Osteocyte (in vitro differentiated cells): ENCODE results near the gene PLOD2. TPM values are rescaled to one million over a fixed set of nuclear protein-coding genes. Genes with fewer than 3 reads are reported as not detected.

Experiments
- DNase-seq: peaks from one replicate; pipeline ENCODE4 v3.0.0; 2021; ENCODE audit warnings: mixed read lengths; ENCODE audit not compliant: unreplicated experiment; ENCODE audit errors: extremely low spot score
- H3K27ac Mint-ChIP-seq: one replicate; pipeline ENCODE4 v1.8.0; 2021; ENCODE audit warnings: mild to moderate bottlenecking, mixed read lengths; ENCODE audit not compliant: unreplicated experiment
- H3K27me3 Mint-ChIP-seq: one replicate; pipeline ENCODE4 v1.8.0; 2021; ENCODE audit warnings: mixed read lengths; ENCODE audit not compliant: unreplicated experiment
- H3K36me3 Mint-ChIP-seq: one replicate; pipeline ENCODE4 v1.8.0; 2021; ENCODE audit warnings: mixed read lengths; ENCODE audit not compliant: unreplicated experiment
- H3K4me1 Mint-ChIP-seq: one replicate; pipeline ENCODE4 v1.8.0; 2021; ENCODE audit warnings: mixed read lengths; ENCODE audit not compliant: unreplicated experiment
- H3K4me3 Mint-ChIP-seq: one replicate; pipeline ENCODE4 v1.8.0; 2021; ENCODE audit warnings: mild to moderate bottlenecking, moderate library complexity, mixed read lengths; ENCODE audit not compliant: unreplicated experiment
- H3K9me3 Mint-ChIP-seq: one replicate; pipeline ENCODE4 v1.8.0; 2021; ENCODE audit warnings: mixed read lengths; ENCODE audit not compliant: unreplicated experiment
- CTCF ChIP-seq: fragments of 200-600 bp; sonication (generic); IDR thresholded peaks from 2 replicates; pipeline ENCODE4 v1.5.0; 2021; ENCODE audit warnings: antibody characterized with exemption, mild to moderate bottlenecking, moderate library complexity
- total RNA-seq: library from RNA; stranded (reverse); gene quantifications from 2 replicates; pipeline ENCODE4 v1.2.1, GENCODE V29; 2021

Gene PLOD2
- total RNA-seq, 1 donor from 2014 or later = 96.1 TPM

- H3K27ac Mint-ChIP-seq = peak overlapping the region; percentile 94
- no peaks in the 10 kb centered on the region for H3K27me3 Mint-ChIP-seq
- H3K4me3 Mint-ChIP-seq = no peak overlapping the region
- H3K4me1 Mint-ChIP-seq = peaks cover 65% of the 10 kb centered on the region
- no peak for TF ChIP-seq CTCF
- no peaks in the 10 kb centered on the region for H3K36me3 Mint-ChIP-seq
- DNase-seq = no peak
- H3K9me3 Mint-ChIP-seq = no peaks in the 10 kb centered on the region
Measured at GRCh38 chr3:146164071-146164470, 3.1 kb upstream of the PLOD2 start.

DNA sequence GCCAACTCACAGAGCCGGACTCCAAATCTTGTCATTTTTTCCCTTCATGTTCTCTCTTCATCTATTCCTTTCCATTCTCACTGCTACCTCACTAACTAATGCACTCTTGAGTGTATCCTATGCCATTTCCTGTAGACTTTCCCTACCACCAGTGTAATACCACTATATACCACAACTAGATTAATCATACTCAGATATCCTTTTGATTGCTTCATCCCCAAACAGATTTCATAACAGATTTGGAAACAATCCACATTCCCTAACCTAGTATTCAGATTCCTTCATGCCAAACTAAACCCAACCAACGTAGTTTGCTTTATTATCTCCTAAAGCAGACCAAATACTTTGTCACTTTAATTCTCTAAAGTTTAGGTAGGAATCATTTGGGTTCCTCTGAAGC, 2.6 kb upstream of the PLOD2 start:
- Mint-ChIP-seq H3K36me3 (no peaks in the 10 kb centered on the region), H3K27ac (peak overlapping the region; percentile 94), H3K4me3 (peak overlapping the region; percentile 20), H3K27me3 (no peaks in the 10 kb centered on the region), H3K9me3 (no peaks in the 10 kb centered on the region), H3K4me1 (peaks cover 70% of the 10 kb centered on the region)
- DNase-seq = no peak
- TF ChIP-seq CTCF = peak; percentile 17

- Mint-ChIP-seq H3K4me3 (peak overlapping the region; percentile 80), H3K27me3 (no peaks in the 10 kb centered on the region), H3K9me3 (no peaks in the 10 kb centered on the region), H3K4me1 (peaks cover 78% of the 10 kb centered on the region), H3K27ac (peak overlapping the region; percentile 94), H3K36me3 (no peaks in the 10 kb centered on the region)
- DNase-seq = no peak
- TF ChIP-seq CTCF = no peak
Measured at GRCh38 chr3:146162561-146162960, 1.6 kb upstream of the PLOD2 start.

DNA sequence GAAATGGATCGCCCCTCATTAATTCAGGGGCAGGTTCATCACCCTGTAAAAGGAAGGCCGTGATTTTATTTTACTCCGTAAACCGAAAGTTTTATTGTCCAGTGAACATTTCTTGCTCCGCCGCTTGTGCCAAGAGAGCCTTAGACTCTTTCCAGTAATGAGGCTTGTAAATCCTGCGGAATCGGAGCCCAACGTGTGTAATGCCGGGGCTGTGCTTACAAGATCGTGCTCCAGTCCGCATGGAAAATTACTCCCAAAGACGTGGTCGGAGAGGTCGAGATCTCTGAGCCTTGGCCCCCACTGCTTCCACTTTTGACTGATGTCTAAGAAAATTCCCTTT, 649 bp upstream of the PLOD2 start:
- peak overlapping the region; percentile 94 for H3K27ac Mint-ChIP-seq
- H3K36me3 Mint-ChIP-seq = no peaks in the 10 kb centered on the region
- DNase-seq = no peak
- peaks cover 78% of the 10 kb centered on the region for H3K4me1 Mint-ChIP-seq
- no peak for TF ChIP-seq CTCF
- H3K4me3 Mint-ChIP-seq = peak overlapping the region; percentile 80
- no peaks in the 10 kb centered on the region for H3K9me3 Mint-ChIP-seq
- no peaks in the 10 kb centered on the region for H3K27me3 Mint-ChIP-seq

DNA sequence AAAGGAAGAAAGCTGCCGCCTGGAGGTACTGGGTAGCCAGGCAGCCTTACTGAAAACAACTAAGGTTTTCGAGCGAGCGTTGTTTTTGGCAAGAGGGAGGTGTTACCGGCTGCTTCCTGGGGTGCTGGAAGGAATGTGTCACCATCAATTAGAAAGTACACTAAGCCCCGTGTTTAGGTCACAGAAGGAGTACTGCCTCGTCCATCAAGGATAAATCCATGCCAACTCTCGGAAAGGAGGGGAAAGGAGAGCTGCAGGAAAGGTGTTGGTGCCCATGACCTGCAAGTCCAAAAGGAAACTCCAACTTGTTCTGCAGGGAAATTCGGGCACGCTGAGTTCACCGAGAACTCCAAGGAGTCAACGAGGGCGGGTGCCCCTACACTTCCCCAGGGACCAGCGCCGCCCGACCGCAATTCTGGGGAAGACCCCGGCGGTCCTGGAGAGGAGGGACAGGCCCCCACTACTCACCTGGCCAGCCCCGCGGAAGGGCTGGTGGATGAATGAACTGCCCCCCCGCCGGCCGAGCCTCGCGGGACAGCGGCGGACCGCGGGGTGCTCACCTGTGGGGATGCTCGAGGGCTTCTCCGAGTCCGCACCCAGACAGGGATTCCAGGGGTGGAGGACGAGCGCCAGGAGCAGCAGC, 542 bp downstream of the PLOD2 start:
- TF ChIP-seq CTCF = peak; percentile 69
- no peaks in the 10 kb centered on the region for H3K36me3 Mint-ChIP-seq
- H3K4me1 Mint-ChIP-seq = peaks cover 76% of the 10 kb centered on the region
- no peaks in the 10 kb centered on the region for H3K9me3 Mint-ChIP-seq
- H3K27ac Mint-ChIP-seq = peak overlapping the region; percentile 94
- H3K27me3 Mint-ChIP-seq = no peaks in the 10 kb centered on the region
- DNase-seq = peak; percentile 88
- peak overlapping the region; percentile 85 for H3K4me3 Mint-ChIP-seq
